Lower leg skin (tissue), 4 donors: ENCODE measurements around the gene MTRF1. TPM values are rescaled to one million over a fixed set of nuclear protein-coding genes. Genes with fewer than 3 reads are reported as not detected.

ENCODE experiments used
- DNase-seq, 2 donors: peaks; one replicate each; pipeline ENCODE4 v3.0.0-alpha.2; 2019; ENCODE audit warnings: low spot score in 2 of 2
- H3K4me3 ChIP-seq: fragments of 200-600 bp; sonication (generic); 2 replicates; pipeline ENCODE4 v1.5.1; 2017; ENCODE audit warnings: mild to moderate bottlenecking, low read depth; ENCODE audit not compliant: poor library complexity, severe bottlenecking
- POLR2A ChIP-seq, 2 donors: fragments of 450-650 bp; IDR thresholded peaks; one replicate each; pipeline ENCODE4 v1.6.1; 2016 to 2017; ENCODE audit warnings: antibody characterized with exemption in 2 of 2, mild to moderate bottlenecking in 1 of 2, moderate library complexity in 1 of 2
- WGBS, 2 donors: methylation state at CpG; one replicate each; pipeline ENCODE4 v1.1.5; 2018; 5-methylcytosine and 5-hydroxymethylcytosine counted together
- intact Hi-C: fragments of 100-400 bp; cut with DNase I; formaldehyde crosslinking; loops from one replicate; pipeline ENCODE4 v1.15.0; 2023; ENCODE audit warnings: low total_unique reads
- total RNA-seq, 4 donors: library from RNA; depleted of rRNA; stranded (reverse); fragments of >200 nt; gene quantifications; one replicate each; pipeline ENCODE4 v1.1.0, GENCODE V29; 2016
- TF ChIP-seq, protein P1 (sequence below), 3 donors: fragments of 450-650 bp; IDR thresholded peaks; one replicate each; pipeline ENCODE4 v1.5.1; 2016; ENCODE audit warnings: antibody characterized with exemption in 3 of 3, mild to moderate bottlenecking in 3 of 3, moderate library complexity in 2 of 3

Gene MTRF1
- total RNA-seq, 4 donors from 2014 or later = 4.2 to 13.5 (median 6.1) TPM

DNA sequence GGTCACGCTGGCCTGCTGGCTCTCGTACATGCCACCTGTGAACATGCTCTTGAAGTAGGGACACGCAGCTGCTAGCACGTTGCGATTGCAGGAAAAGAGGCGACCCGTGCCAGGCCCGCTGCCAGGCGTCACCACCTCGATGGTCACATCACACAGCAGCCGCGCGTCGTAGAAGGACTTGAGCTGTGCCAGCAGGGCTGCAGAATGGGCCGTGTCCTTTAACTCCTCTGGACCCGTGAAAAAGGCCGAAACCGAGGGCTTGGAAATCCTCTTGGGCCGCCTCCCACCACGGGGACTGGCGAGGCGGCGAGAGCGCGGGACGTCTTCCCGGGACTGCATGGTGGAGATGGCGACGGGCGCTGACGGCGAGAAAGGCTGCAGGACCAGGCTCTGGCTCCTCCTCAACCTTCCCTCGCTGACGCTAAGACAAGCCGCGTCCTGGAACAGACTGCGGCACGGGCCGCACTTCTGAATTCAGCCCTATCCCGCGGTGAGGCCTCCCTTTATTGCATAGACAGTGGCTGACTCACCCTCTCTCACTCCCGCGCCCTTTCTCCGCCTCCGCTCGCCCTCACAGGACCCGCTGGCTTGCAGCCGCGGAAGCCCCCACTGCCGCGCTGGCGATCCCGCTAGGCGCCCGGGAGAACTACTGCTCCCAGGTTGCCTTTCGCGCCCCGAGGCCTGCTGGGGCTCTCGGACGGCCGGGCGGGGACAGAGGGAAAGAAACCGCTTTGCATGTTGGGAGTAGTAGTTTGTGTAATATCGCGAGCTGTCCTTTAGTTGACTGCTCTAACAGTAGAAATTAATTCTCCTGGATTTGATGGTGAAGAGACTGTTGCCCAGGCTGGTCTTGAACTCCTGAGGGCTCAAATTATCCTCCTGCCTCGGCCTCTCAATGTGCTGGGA is 69.2 kb downstream of the MTRF1 start, which contains the start of gene KBTBD7:
Gene KBTBD7, minus strand, starts transcription at position 651 of the 906 bp plus-strand sequence. Its CDS starts 312 bp downstream, at position 339.
- peak within 1 kb of the TSS; percentile 41 for H3K4me3 ChIP-seq
- TF ChIP-seq POLR2A (IDR thresholded peaks at IDR 0.05) = no peak
- TF ChIP-seq, protein P1, sequence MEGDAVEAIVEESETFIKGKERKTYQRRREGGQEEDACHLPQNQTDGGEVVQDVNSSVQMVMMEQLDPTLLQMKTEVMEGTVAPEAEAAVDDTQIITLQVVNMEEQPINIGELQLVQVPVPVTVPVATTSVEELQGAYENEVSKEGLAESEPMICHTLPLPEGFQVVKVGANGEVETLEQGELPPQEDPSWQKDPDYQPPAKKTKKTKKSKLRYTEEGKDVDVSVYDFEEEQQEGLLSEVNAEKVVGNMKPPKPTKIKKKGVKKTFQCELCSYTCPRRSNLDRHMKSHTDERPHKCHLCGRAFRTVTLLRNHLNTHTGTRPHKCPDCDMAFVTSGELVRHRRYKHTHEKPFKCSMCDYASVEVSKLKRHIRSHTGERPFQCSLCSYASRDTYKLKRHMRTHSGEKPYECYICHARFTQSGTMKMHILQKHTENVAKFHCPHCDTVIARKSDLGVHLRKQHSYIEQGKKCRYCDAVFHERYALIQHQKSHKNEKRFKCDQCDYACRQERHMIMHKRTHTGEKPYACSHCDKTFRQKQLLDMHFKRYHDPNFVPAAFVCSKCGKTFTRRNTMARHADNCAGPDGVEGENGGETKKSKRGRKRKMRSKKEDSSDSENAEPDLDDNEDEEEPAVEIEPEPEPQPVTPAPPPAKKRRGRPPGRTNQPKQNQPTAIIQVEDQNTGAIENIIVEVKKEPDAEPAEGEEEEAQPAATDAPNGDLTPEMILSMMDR (IDR thresholded peaks at IDR 0.05) = no peak
- DNase-seq = peak; percentile 92 to 97
- intact Hi-C loops = loop anchor here (10.0 kb wide), 1 partner anchor 59 kb away; the partner anchor contains the start of gene KBTBD6
- WGBS, 2 donors = 8 to 14% methylated on average over 48 to 65 of the region's 66 CpGs

DNA sequence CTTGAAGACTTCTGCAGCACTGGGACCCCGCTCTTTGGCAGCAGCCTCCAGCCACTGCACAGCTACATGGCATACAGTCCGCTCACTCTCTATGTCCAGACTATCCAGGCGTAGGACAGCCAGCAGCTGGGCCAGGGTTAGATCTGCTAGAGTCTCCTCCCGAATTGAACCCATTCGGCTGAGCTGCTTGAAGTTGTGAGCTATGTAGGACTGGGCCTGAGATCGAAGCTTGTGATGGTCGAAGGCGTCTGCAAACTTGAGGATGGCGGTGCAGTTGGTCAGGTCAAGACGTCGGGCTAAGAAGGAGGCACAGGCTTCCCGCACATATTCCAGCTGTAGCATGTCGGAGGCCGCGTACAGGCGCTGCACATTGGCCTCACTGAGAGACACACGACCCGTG is 69.9 kb downstream of the MTRF1 start:
- intact Hi-C loops = loop anchor here (10.0 kb wide), 1 partner anchor 59 kb away; the partner anchor contains the start of gene KBTBD6
- 93 to 98% methylated on average over 15 to 18 of the region's 18 CpGs for WGBS, 2 donors
- no peak overlapping the region for H3K4me3 ChIP-seq
- no peak for DNase-seq
- TF ChIP-seq POLR2A (IDR thresholded peaks at IDR 0.05) = no peak
- TF ChIP-seq, protein P1 (IDR thresholded peaks at IDR 0.05) = no peak

DNA sequence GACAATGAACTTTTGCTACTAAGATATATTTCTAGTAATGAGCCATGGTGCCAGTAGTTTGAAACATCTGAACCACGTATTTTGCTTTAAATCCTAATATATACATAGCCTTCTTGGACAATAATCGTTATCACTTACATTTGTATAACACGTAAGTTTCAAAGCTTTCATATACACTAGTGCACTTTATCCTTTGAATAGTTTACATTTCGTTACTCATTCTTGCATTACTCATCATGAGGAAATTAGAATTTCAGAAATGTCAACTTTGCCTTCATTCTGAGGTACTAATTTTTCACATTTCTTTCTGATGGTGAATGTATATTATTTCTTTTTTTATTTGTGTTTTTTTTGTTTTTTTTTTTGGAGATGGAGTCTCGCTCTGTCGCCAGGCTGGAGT is 74.8 kb downstream of the MTRF1 start:
- TF ChIP-seq, protein P1 (IDR thresholded peaks at IDR 0.05) = no peak
- intact Hi-C loops = no loop called here
- whole genome bisulfite sequencing, 2 donors = 93 to 94% methylated on average over 6 of the region's 6 CpGs
- DNase-seq = no peak
- H3K4me3 ChIP-seq = no peak overlapping the region

DNA sequence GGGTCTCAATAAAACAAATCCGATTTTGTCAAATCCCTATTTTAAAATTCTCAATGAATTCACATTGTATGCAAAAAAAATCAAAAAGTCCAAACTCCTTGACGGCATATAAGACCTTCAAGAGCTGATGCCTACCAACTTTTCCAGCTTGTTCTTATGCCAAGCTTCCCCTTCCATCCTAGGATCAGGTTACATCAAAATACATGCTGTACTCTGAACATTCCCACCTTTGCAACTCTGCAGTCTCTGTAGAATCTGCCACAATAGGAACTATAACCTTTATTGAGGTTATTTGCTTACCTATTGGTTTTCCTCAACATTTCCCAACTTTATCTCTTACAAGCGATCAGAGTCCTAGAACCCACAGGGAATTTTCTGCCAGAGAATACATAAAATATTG is 76.9 kb downstream of the MTRF1 start:
- intact Hi-C loops = no loop called here
- TF ChIP-seq POLR2A (IDR thresholded peaks at IDR 0.05) = no peak
- TF ChIP-seq, protein P1 (IDR thresholded peaks at IDR 0.05) = no peak
- 88 to 93% methylated on average over 3 of the region's 3 CpGs for WGBS, 2 donors

DNA sequence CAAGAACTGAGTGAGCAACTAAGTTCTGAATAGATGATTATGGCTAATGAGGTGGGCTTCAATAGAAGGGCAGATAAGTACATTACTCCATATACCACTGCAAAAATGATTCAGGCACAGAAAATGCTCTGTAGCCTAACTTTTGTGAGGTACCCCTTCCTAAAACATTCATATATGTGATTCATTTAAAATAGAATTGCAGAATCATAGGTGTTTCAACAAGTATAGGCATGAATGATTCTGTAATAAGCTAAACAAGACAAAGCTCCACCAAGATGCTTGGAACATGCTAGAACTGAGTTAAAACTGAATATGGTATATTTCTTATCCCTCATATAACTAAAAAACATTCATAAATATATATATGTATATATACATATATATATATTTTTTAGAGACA is 81.1 kb downstream of the MTRF1 start:
- intact Hi-C loops = no loop called here
- TF ChIP-seq POLR2A (IDR thresholded peaks at IDR 0.05) = no peak
- TF ChIP-seq, protein P1 (IDR thresholded peaks at IDR 0.05) = no peak
- no peak overlapping the region for H3K4me3 ChIP-seq

More for the DNA sequence above, 76.9 kb downstream of the MTRF1 start:
- no peak overlapping the region for H3K4me3 ChIP-seq
- no peak for DNase-seq

More for the DNA sequence above, 81.1 kb downstream of the MTRF1 start:
- DNase-seq = no peak
